HCT116 (cell line): Measurements from ENCODE around the gene FSIP1. TPM values are rescaled to one million over a fixed set of nuclear protein-coding genes. Genes with fewer than 3 reads are reported as not detected.

Experiments
- ATAC-seq: fragments of 200-7000 bp; cut with Tn5 transposase; 2 replicates; pipeline ENCODE4 v1.9.1; 2020; ENCODE audit warnings: mild to moderate bottlenecking, moderate library complexity
- BruUV-seq: library from RNA; stranded (reverse); fragments of 400-500 nt; replicated peaks from 2 replicates; lab custom pipeline; 2021; lab: Mats Ljungman, UMichigan
- CTCF ChIA-PET: fragments of 300-600 bp; sonication (Branson Sonifier 250); formaldehyde crosslinking; loops from one replicate; lab custom pipeline; 2021; ENCODE audit warnings: antibody characterized with exemption; lab: Charles Lee
- POLR2A ChIA-PET: fragments of 300-600, 350-600 bp; sonication (Branson Sonifier 250); formaldehyde crosslinking; loops from one replicate; lab custom pipeline; 2021; ENCODE audit warnings: antibody characterized with exemption; lab: Charles Lee
- RAD21 ChIA-PET, 2 experiments: fragments of 300-600 bp; sonication (Branson Sonifier 250); formaldehyde crosslinking; loops; one replicate each; lab custom pipeline; 2023; ENCODE audit warnings: low total read pairs in 2 of 2; ENCODE audit not compliant: uncharacterized antibody in 2 of 2, unreplicated experiment in 2 of 2, low non-redundant PET in 1 of 2; lab: Charles Lee
- DNase-seq: peaks from one replicate; pipeline ENCODE4 v3.0.0-alpha.2; 2010; ENCODE audit warnings: low read depth, low spot score
- H2AFZ ChIP-seq: fragments of 200-600 bp; shearing (Covaris generic), sonication (generic); 2 replicates; pipeline ENCODE4 v1.6.1; 2017; ENCODE audit warnings: low read depth, mixed run types, mixed read lengths, antibody characterized with exemption, low read length; ENCODE audit not compliant: poor library complexity, severe bottlenecking
- H3K27ac ChIP-seq: 2 replicates; pipeline ENCODE4 v1.5.1; 2012; ENCODE audit warnings: low read depth, low read length
- H3K27me3 ChIP-seq: fragments of 200-600 bp; sonication (generic); 2 replicates; pipeline ENCODE4 v1.6.1; 2016; ENCODE audit warnings: mixed run types, low read length, mixed read lengths; ENCODE audit not compliant: insufficient read depth
- H3K36me3 ChIP-seq, 2 experiments: fragments of 200-500 bp in 1 of 2; fragments of 200-600 bp in 1 of 2; sonication (Bioruptor generic) in 1 of 2; sonication (generic) in 1 of 2; 2 replicates each; pipeline versions ENCODE4 v1.5.1 to v1.6.1; 2014 to 2016; ENCODE audit warnings: low read length in 2 of 2, inconsistent platforms in 1 of 2, mixed read lengths in 1 of 2, mixed run types in 1 of 2; ENCODE audit not compliant: insufficient read depth in 2 of 2, control insufficient read depth in 1 of 2
- H3K4me1 ChIP-seq, 2 experiments: fragments of 200-600 bp in 1 of 2; sonication (generic) in 1 of 2; 2 replicates each; pipeline versions ENCODE4 v1.5.1 to v1.6.1; 2012 to 2017; ENCODE audit warnings: low read length in 2 of 2, inconsistent platforms in 1 of 2, mild to moderate bottlenecking in 1 of 2, mixed read lengths in 1 of 2, mixed run types in 1 of 2, moderate library complexity in 1 of 2; ENCODE audit not compliant: insufficient read depth in 2 of 2, control insufficient read depth in 1 of 2
- H3K4me2 ChIP-seq: fragments of 200-600 bp; sonication (generic); 2 replicates; pipeline ENCODE4 v1.6.1; 2017; ENCODE audit warnings: mixed run types, low read length, mixed read lengths
- H3K4me3 ChIP-seq, 2 experiments: fragments of 200-600 bp in 1 of 2; sonication (generic) in 1 of 2; replicated peaks in 1 of 2; 2 replicates each; pipeline ENCODE4 v1.5.1; 2011 to 2016; ENCODE audit warnings: low read length in 2 of 2, control low read depth in 1 of 2, low read depth in 1 of 2, mild to moderate bottlenecking in 1 of 2, mixed read lengths in 1 of 2, mixed run types in 1 of 2
- H3K79me2 ChIP-seq: fragments of 200-600 bp; sonication (generic); 2 replicates; pipeline ENCODE4 v1.6.1; 2017; ENCODE audit warnings: mild to moderate bottlenecking, mixed run types, low read length, moderate library complexity, mixed read lengths; ENCODE audit not compliant: insufficient read depth
- H3K9ac ChIP-seq: fragments of 200-600 bp; sonication (generic); 2 replicates; pipeline ENCODE4 v1.6.1; 2016; ENCODE audit warnings: low read length, mixed read lengths
- H3K9me2 ChIP-seq: fragments of 200-600 bp; sonication (generic), shearing (Covaris generic); 2 replicates; pipeline ENCODE4 v1.6.1; 2017; ENCODE audit warnings: mixed run types, mild to moderate bottlenecking, moderate library complexity; ENCODE audit not compliant: insufficient read depth
- H3K9me3 ChIP-seq, 2 experiments: fragments of 200-500 bp in 1 of 2; fragments of 200-600 bp in 1 of 2; sonication (Bioruptor generic) in 1 of 2; sonication (generic) in 1 of 2; 2 replicates each; pipeline ENCODE4 v1.6.1; 2014 to 2017; ENCODE audit warnings: low read length in 2 of 2, mixed read lengths in 2 of 2, inconsistent platforms in 1 of 2, low read depth in 1 of 2, mild to moderate bottlenecking in 1 of 2, mixed run types in 1 of 2, moderate library complexity in 1 of 2; ENCODE audit not compliant: control insufficient read depth in 1 of 2, insufficient read depth in 1 of 2
- H4K20me1 ChIP-seq: fragments of 200-600 bp; sonication (generic), shearing (Covaris generic); 2 replicates; pipeline ENCODE4 v1.6.1; 2017; ENCODE audit warnings: mixed run types, mild to moderate bottlenecking, moderate library complexity; ENCODE audit not compliant: insufficient read depth
- CBX3 ChIP-seq: IDR thresholded peaks from 2 replicates; pipeline ENCODE4 v1.6.1; 2012; ENCODE audit warnings: low read depth
- CEBPB ChIP-seq: IDR thresholded peaks from 2 replicates; pipeline ENCODE4 v1.6.1; 2012; ENCODE audit warnings: low read depth
- ELF1 ChIP-seq: IDR thresholded peaks from 2 replicates; pipeline ENCODE4 v1.6.1; 2012; ENCODE audit warnings: low read depth, borderline replicate concordance
- EZH2phosphoT487 ChIP-seq: fragments of 200-600 bp; IDR thresholded peaks from 2 replicates; pipeline ENCODE4 v1.6.1; 2018; ENCODE audit warnings: antibody characterized with exemption, borderline replicate concordance
- FOSL1 ChIP-seq: IDR thresholded peaks from 2 replicates; pipeline ENCODE4 v1.6.1; 2012; ENCODE audit warnings: low read depth
- JUND ChIP-seq: IDR thresholded peaks from 2 replicates; pipeline ENCODE4 v1.6.1; 2012
- POLR2A ChIP-seq: IDR thresholded peaks from 2 replicates; pipeline ENCODE4 v1.7.0; 2011; ENCODE audit warnings: borderline replicate concordance; ENCODE audit not compliant: insufficient read depth, insufficient read length; ENCODE audit errors: extremely low read depth
- POLR2AphosphoS5 ChIP-seq: IDR thresholded peaks from 2 replicates; pipeline ENCODE4 v1.6.1; 2011; ENCODE audit warnings: mild to moderate bottlenecking, low read depth, low read length, moderate library complexity
- SIN3A ChIP-seq: IDR thresholded peaks from 2 replicates; pipeline ENCODE4 v1.6.1; 2012; ENCODE audit warnings: low read depth
- SRF ChIP-seq: IDR thresholded peaks from 2 replicates; pipeline ENCODE4 v1.6.1; 2012; ENCODE audit warnings: low read depth
- YY1 ChIP-seq: IDR thresholded peaks from 2 replicates; pipeline ENCODE4 v1.6.1; 2011; ENCODE audit warnings: low read length, low read depth, moderate library complexity, mild to moderate bottlenecking; ENCODE audit not compliant: insufficient replicate concordance; ENCODE audit errors: extremely low read depth
- intact Hi-C: fragments of 100-400 bp; cut with micrococcal nuclease; formaldehyde crosslinking; loops from 2 replicates; pipeline ENCODE4 v1.10.0; 2022
- total RNA-seq: library from RNA; stranded (reverse); gene quantifications from one replicate; pipeline ENCODE4 v1.2.1, GENCODE V29; 2021; ENCODE audit not compliant: unreplicated experiment
- TF ChIP-seq, protein P1 (sequence below): IDR thresholded peaks from 2 replicates; pipeline ENCODE4 v1.6.1; 2012
- TF ChIP-seq, protein P2 (sequence below), 3 experiments: fragments of 200-600 bp in 1 of 3; sonication (generic) in 1 of 3; IDR thresholded peaks in 2 of 3; conservative IDR thresholded peaks in 1 of 3; 2 replicates each; pipeline ENCODE4 v1.5.1; 2012 to 2017; ENCODE audit warnings: low read depth in 2 of 3, low read length in 2 of 3, antibody characterized with exemption in 1 of 3, borderline replicate concordance in 1 of 3, control low read depth in 1 of 3, mild to moderate bottlenecking in 1 of 3, mixed read lengths in 1 of 3, mixed run types in 1 of 3, moderate library complexity in 1 of 3; ENCODE audit not compliant: insufficient read depth in 1 of 3

FSIP1 gene
- total RNA-seq, 1 experiment from 2014 or later, result 0.42 TPM

DNA sequence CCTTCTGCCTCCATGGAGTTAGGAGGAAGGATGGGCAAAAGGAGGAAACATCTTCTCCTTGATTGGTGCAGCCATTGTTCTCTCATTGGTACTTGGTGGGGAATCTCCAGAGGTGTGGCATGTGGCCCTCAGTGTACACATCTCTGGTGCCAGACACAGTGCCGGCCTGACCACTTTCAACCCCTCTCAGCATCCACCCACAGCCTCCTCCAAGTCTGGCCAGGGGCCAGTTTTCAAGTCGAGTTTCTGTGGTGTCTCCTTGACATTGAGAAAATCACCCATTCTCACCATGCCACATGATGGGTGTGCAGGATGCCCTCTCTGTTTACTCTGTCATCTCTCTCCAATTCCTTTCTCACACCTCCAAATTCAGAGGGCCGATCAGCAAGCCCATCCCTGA lies 12.8 kb upstream of the FSIP1 start:
- POLR2A ChIA-PET, result no interaction called here
- no peak for DNase-seq

More for the DNA sequence above, 12.8 kb upstream of the FSIP1 start:
- no peak overlapping the region for H3K4me2 ChIP-seq
- TF ChIP-seq SIN3A, result no peak
- no peak for TF ChIP-seq CBX3
- TF ChIP-seq POLR2A, result no peak
- TF ChIP-seq YY1, result no peak
- no peak for TF ChIP-seq ELF1
- TF ChIP-seq SRF, result no peak
- TF ChIP-seq JUND, result no peak
- no peak for TF ChIP-seq EZH2phosphoT487
- no peak for TF ChIP-seq FOSL1
- TF ChIP-seq, protein P1, sequence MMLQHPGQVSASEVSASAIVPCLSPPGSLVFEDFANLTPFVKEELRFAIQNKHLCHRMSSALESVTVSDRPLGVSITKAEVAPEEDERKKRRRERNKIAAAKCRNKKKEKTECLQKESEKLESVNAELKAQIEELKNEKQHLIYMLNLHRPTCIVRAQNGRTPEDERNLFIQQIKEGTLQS, result no peak
- no peak for TF ChIP-seq CEBPB
- TF ChIP-seq POLR2AphosphoS5, result no peak
- TF ChIP-seq, protein P2, sequence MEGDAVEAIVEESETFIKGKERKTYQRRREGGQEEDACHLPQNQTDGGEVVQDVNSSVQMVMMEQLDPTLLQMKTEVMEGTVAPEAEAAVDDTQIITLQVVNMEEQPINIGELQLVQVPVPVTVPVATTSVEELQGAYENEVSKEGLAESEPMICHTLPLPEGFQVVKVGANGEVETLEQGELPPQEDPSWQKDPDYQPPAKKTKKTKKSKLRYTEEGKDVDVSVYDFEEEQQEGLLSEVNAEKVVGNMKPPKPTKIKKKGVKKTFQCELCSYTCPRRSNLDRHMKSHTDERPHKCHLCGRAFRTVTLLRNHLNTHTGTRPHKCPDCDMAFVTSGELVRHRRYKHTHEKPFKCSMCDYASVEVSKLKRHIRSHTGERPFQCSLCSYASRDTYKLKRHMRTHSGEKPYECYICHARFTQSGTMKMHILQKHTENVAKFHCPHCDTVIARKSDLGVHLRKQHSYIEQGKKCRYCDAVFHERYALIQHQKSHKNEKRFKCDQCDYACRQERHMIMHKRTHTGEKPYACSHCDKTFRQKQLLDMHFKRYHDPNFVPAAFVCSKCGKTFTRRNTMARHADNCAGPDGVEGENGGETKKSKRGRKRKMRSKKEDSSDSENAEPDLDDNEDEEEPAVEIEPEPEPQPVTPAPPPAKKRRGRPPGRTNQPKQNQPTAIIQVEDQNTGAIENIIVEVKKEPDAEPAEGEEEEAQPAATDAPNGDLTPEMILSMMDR (IDR thresholded peaks at IDR 0.05 in 2 of 3, conservative IDR thresholded peaks at IDR 0.05 in 1 of 3; ENCODE audit: borderline replicate concordance in 1 of 3, insufficient read depth in 1 of 3, low read depth in 2 of 3, low read length in 2 of 3), result no peak
- H3K9me3 ChIP-seq, result no peaks in the 10 kb centered on the region
- peaks cover 0 to 7% of the 10 kb centered on the region in 2 experiments; a peak in 1 of 4 replicates for H3K4me1 ChIP-seq
- no peaks in the 10 kb centered on the region for H3K27me3 ChIP-seq
- no peak overlapping the region for H3K27ac ChIP-seq
- H4K20me1 ChIP-seq, result no peaks in the 10 kb centered on the region
- H3K9ac ChIP-seq, result no peak overlapping the region
- H3K79me2 ChIP-seq, result no peaks in the 10 kb centered on the region
- ChIA-PET CTCF (interaction anchor here (1.0 kb wide), 1 partner anchor 10 kb away, joined by 3 read pairs; no protein-coding TSS in a partner anchor), RAD21 (no interaction called here)
- no peaks in the 10 kb centered on the region for H3K9me2 ChIP-seq
- no peaks in the 10 kb centered on the region for H3K36me3 ChIP-seq
- no TSS peak for BruUV-seq
- no peak overlapping the region for H2AFZ ChIP-seq
- no peak for ATAC-seq
- intact Hi-C loops, result no loop called here
- no peak overlapping the region for H3K4me3 ChIP-seq
